ENCODE results near the gene TGM5.
"Not testable (repeated sequence)": the region's sequence is repeated elsewhere in the genome, so short reads cannot be mapped to it uniquely, and the experiment has no call there.

Gene TGM5

GRCh38 chr15:43235536-43235935 is 31.2 kb downstream of the TGM5 start:
- Histone ChIP-seq H3K4me3 (ENCODE audit: low read depth in 1 of 2, low read length in 2 of 2) (no peak overlapping the region), H3K9me3 (ENCODE audit: control insufficient read depth in 1 of 2, low read length in 2 of 2) (no peaks in the 10 kb centered on the region), H3K36me3 (ENCODE audit: control insufficient read depth in 1 of 2, insufficient read depth in 2 of 2, low read length in 2 of 2) (no peaks in the 10 kb centered on the region), H3K27me3 (ENCODE audit: control insufficient read depth in 1 of 2, insufficient read depth in 2 of 2, low read length in 2 of 2) (peaks cover 0 to 4% of the 10 kb centered on the region in 2 donors), H3K4me1 (ENCODE audit: control insufficient read depth in 1 of 2, insufficient read depth in 2 of 2, low read length in 2 of 2) (no peaks in the 10 kb centered on the region), H3K27ac (ENCODE audit: low read depth, low read length) (no peak overlapping the region), H3K9ac (ENCODE audit: low read depth in 1 of 2, low read length in 2 of 2) (no peak overlapping the region)

- Histone ChIP-seq H3K27ac (ENCODE audit: low read depth, low read length) (no peak overlapping the region), H3K4me3 (ENCODE audit: low read depth in 1 of 2, low read length in 2 of 2) (no peak overlapping the region), H3K27me3 (ENCODE audit: control insufficient read depth in 1 of 2, insufficient read depth in 2 of 2, low read length in 2 of 2) (no peaks in the 10 kb centered on the region), H3K9ac (ENCODE audit: low read depth in 1 of 2, low read length in 2 of 2) (no peak overlapping the region), H3K9me3 (ENCODE audit: control insufficient read depth in 1 of 2, low read length in 2 of 2) (no peaks in the 10 kb centered on the region), H3K36me3 (ENCODE audit: control insufficient read depth in 1 of 2, insufficient read depth in 2 of 2, low read length in 2 of 2) (no peaks in the 10 kb centered on the region), H3K4me1 (ENCODE audit: control insufficient read depth in 1 of 2, insufficient read depth in 2 of 2, low read length in 2 of 2) (no peaks in the 10 kb centered on the region)
Measured at GRCh38 chr15:43232289-43232874, 34.3 kb downstream of the TGM5 start.

GRCh38 chr15:43230640-43231115 is 36.0 kb downstream of the TGM5 start:
- Histone ChIP-seq H3K9me3 (ENCODE audit: control insufficient read depth in 1 of 2, low read length in 2 of 2) (no peaks in the 10 kb centered on the region), H3K4me1 (ENCODE audit: control insufficient read depth in 1 of 2, insufficient read depth in 2 of 2, low read length in 2 of 2) (no peaks in the 10 kb centered on the region), H3K4me3 (ENCODE audit: low read depth in 1 of 2, low read length in 2 of 2) (no peak overlapping the region), H3K36me3 (ENCODE audit: control insufficient read depth in 1 of 2, insufficient read depth in 2 of 2, low read length in 2 of 2) (no peaks in the 10 kb centered on the region), H3K27me3 (ENCODE audit: control insufficient read depth in 1 of 2, insufficient read depth in 2 of 2, low read length in 2 of 2) (no peaks in the 10 kb centered on the region), H3K9ac (ENCODE audit: low read depth in 1 of 2, low read length in 2 of 2) (no peak overlapping the region), H3K27ac (ENCODE audit: low read depth, low read length) (no peak overlapping the region)

GRCh38 chr15:43229977-43230376 is 36.8 kb downstream of the TGM5 start:
- no peaks in the 10 kb centered on the region for H3K36me3 ChIP-seq (ENCODE audit: control insufficient read depth in 1 of 2, insufficient read depth in 2 of 2, low read length in 2 of 2)
- no peak overlapping the region for H3K27ac ChIP-seq (ENCODE audit: low read depth, low read length)
- no peaks in the 10 kb centered on the region for H3K27me3 ChIP-seq (ENCODE audit: control insufficient read depth in 1 of 2, insufficient read depth in 2 of 2, low read length in 2 of 2)
- no peak overlapping the region for H3K9ac ChIP-seq (ENCODE audit: low read depth in 1 of 2, low read length in 2 of 2)
- no peaks in the 10 kb centered on the region for H3K9me3 ChIP-seq (ENCODE audit: control insufficient read depth in 1 of 2, low read length in 2 of 2)
- H3K4me3 ChIP-seq (ENCODE audit: low read depth in 1 of 2, low read length in 2 of 2), result no peak overlapping the region
- H3K4me1 ChIP-seq (ENCODE audit: control insufficient read depth in 1 of 2, insufficient read depth in 2 of 2, low read length in 2 of 2), result no peaks in the 10 kb centered on the region

GRCh38 chr15:43226436-43227305 is 40.1 kb downstream of the TGM5 start:
- no peak overlapping the region for H3K9ac ChIP-seq (ENCODE audit: low read depth in 1 of 2, low read length in 2 of 2)
- no peak overlapping the region for H3K27ac ChIP-seq (ENCODE audit: low read depth, low read length)
- H3K4me3 ChIP-seq (ENCODE audit: low read depth in 1 of 2, low read length in 2 of 2), result no peak overlapping the region
- H3K36me3 ChIP-seq (ENCODE audit: control insufficient read depth in 1 of 2, insufficient read depth in 2 of 2, low read length in 2 of 2), result no peaks in the 10 kb centered on the region
- no peaks in the 10 kb centered on the region for H3K4me1 ChIP-seq (ENCODE audit: control insufficient read depth in 1 of 2, insufficient read depth in 2 of 2, low read length in 2 of 2)
- H3K9me3 ChIP-seq (ENCODE audit: control insufficient read depth in 1 of 2, low read length in 2 of 2), result no peaks in the 10 kb centered on the region
- no peaks in the 10 kb centered on the region for H3K27me3 ChIP-seq (ENCODE audit: control insufficient read depth in 1 of 2, insufficient read depth in 2 of 2, low read length in 2 of 2)

- H3K9ac ChIP-seq (ENCODE audit: low read depth in 1 of 2, low read length in 2 of 2); H3K4me1 ChIP-seq (ENCODE audit: control insufficient read depth in 1 of 2, insufficient read depth in 2 of 2, low read length in 2 of 2); H3K36me3 ChIP-seq (ENCODE audit: control insufficient read depth in 1 of 2, insufficient read depth in 2 of 2, low read length in 2 of 2); H3K4me3 ChIP-seq (ENCODE audit: low read depth in 1 of 2, low read length in 2 of 2); H3K9me3 ChIP-seq (ENCODE audit: control insufficient read depth in 1 of 2, low read length in 2 of 2); H3K27me3 ChIP-seq (ENCODE audit: control insufficient read depth in 1 of 2, insufficient read depth in 2 of 2, low read length in 2 of 2); H3K27ac ChIP-seq (ENCODE audit: low read depth, low read length): not testable (repeated sequence)
Measured at GRCh38 chr15:43225950-43226255, 40.8 kb downstream of the TGM5 start.

- H3K27ac ChIP-seq (ENCODE audit: low read depth, low read length), result no peak overlapping the region
- no peaks in the 10 kb centered on the region for H3K9me3 ChIP-seq (ENCODE audit: control insufficient read depth in 1 of 2, low read length in 2 of 2)
- no peak overlapping the region for H3K9ac ChIP-seq (ENCODE audit: low read depth in 1 of 2, low read length in 2 of 2)
- no peaks in the 10 kb centered on the region for H3K4me1 ChIP-seq (ENCODE audit: control insufficient read depth in 1 of 2, insufficient read depth in 2 of 2, low read length in 2 of 2)
- H3K36me3 ChIP-seq (ENCODE audit: control insufficient read depth in 1 of 2, insufficient read depth in 2 of 2, low read length in 2 of 2), result no peaks in the 10 kb centered on the region
- no peak overlapping the region for H3K4me3 ChIP-seq (ENCODE audit: low read depth in 1 of 2, low read length in 2 of 2)
- no peaks in the 10 kb centered on the region for H3K27me3 ChIP-seq (ENCODE audit: control insufficient read depth in 1 of 2, insufficient read depth in 2 of 2, low read length in 2 of 2)
Measured at GRCh38 chr15:43225201-43225949, 41.4 kb downstream of the TGM5 start.

GRCh38 chr15:43221422-43221821 is 45.3 kb downstream of the TGM5 start:
- Histone ChIP-seq H3K9me3 (ENCODE audit: control insufficient read depth in 1 of 2, low read length in 2 of 2) (no peaks in the 10 kb centered on the region), H3K4me1 (ENCODE audit: control insufficient read depth in 1 of 2, insufficient read depth in 2 of 2, low read length in 2 of 2) (no peaks in the 10 kb centered on the region), H3K9ac (ENCODE audit: low read depth in 1 of 2, low read length in 2 of 2) (no peak overlapping the region), H3K36me3 (ENCODE audit: control insufficient read depth in 1 of 2, insufficient read depth in 2 of 2, low read length in 2 of 2) (no peaks in the 10 kb centered on the region), H3K27me3 (ENCODE audit: control insufficient read depth in 1 of 2, insufficient read depth in 2 of 2, low read length in 2 of 2) (no peaks in the 10 kb centered on the region), H3K4me3 (ENCODE audit: low read depth in 1 of 2, low read length in 2 of 2) (no peak overlapping the region), H3K27ac (ENCODE audit: low read depth, low read length) (no peak overlapping the region)

- no peaks in the 10 kb centered on the region for H3K4me1 ChIP-seq (ENCODE audit: control insufficient read depth in 1 of 2, insufficient read depth in 2 of 2, low read length in 2 of 2)
- H3K27ac ChIP-seq (ENCODE audit: low read depth, low read length), result no peak within 1 kb of the TSS
- no peak within 1 kb of the TSS for H3K9ac ChIP-seq (ENCODE audit: low read depth in 1 of 2, low read length in 2 of 2)
- H3K36me3 ChIP-seq (ENCODE audit: control insufficient read depth in 1 of 2, insufficient read depth in 2 of 2, low read length in 2 of 2), result no peaks in the 10 kb centered on the region
- H3K4me3 ChIP-seq (ENCODE audit: low read depth in 1 of 2, low read length in 2 of 2), result no peak within 1 kb of the TSS
- H3K27me3 ChIP-seq (ENCODE audit: control insufficient read depth in 1 of 2, insufficient read depth in 2 of 2, low read length in 2 of 2), result no peaks in the 10 kb centered on the region
- H3K9me3 ChIP-seq (ENCODE audit: control insufficient read depth in 1 of 2, low read length in 2 of 2), result no peaks in the 10 kb centered on the region
Measured at GRCh38 chr15:43220991-43221403, 45.7 kb downstream of the TGM5 start, which contains the start of gene EPB42. TSS of gene EPB42 (minus strand) at chr15:43221018. CDS start at chr15:43220825, 193 bp downstream.

All from duodenal mucosa (tissue), 2 donors.